Omental fat pad (tissue), 4 donors: ENCODE results near the gene DCTN4. TPM values are rescaled to one million over a fixed set of nuclear protein-coding genes. Genes with fewer than 3 reads are reported as not detected.
A peak's percentile ranks its signal among the peaks of the same experiment; 100 is the strongest.

ENCODE experiments used
- ATAC-seq: fragments of 150-250 bp; one replicate; pipeline ENCODE4 v1.9.1; 2016; ENCODE audit warnings: mild to moderate bottlenecking, moderate library complexity; ENCODE audit not compliant: low FRiP score
- DNase-seq: peaks from one replicate; pipeline ENCODE4 v3.0.0-alpha.2; 2019; ENCODE audit warnings: low spot score
- CTCF ChIP-seq, 3 donors: fragments of 450-650 bp; IDR thresholded peaks; one replicate each; pipeline ENCODE4 v1.5.1; 2016 to 2017; ENCODE audit warnings: antibody characterized with exemption in 3 of 3, mild to moderate bottlenecking in 3 of 3, moderate library complexity in 2 of 3
- total RNA-seq, 4 donors: library from RNA; depleted of rRNA; stranded (reverse); fragments of >200 nt; gene quantifications; one replicate each; pipeline ENCODE4 v1.1.0, GENCODE V29; 2016

The DCTN4 gene
- total RNA-seq, 4 donors from 2014 or later = 52.2 to 84.9 (median 67.0) TPM

DNA sequence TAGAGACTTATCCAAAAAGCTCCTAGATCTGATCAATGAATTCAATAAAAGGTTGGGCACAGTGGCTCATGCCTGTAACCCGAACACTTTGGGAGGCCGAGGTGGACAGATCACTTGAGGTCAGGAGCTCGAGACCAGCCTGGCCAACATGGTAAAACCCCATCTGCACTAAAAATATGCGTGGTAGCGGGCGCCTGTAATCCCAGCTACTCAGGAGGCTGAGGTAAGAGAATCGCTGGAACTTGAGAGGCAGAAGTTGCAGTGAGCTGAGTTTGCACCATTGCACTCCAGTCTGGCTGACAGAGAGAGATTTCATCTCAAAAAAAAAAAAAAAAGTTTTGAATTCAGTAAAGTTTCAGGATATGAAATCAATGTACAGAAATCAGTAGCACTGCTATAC is 20.0 kb downstream of the DCTN4 start:
- DNase-seq = no peak
- TF ChIP-seq CTCF (IDR thresholded peaks at IDR 0.05) = no peak
- ATAC-seq = no peak

GRCh38 chr5:150734579-150735384 is 24.0 kb downstream of the DCTN4 start:
- no peak for TF ChIP-seq CTCF (IDR thresholded peaks at IDR 0.05)
- ATAC-seq (peak; percentile 41), DNase-seq (no peak)

DNA sequence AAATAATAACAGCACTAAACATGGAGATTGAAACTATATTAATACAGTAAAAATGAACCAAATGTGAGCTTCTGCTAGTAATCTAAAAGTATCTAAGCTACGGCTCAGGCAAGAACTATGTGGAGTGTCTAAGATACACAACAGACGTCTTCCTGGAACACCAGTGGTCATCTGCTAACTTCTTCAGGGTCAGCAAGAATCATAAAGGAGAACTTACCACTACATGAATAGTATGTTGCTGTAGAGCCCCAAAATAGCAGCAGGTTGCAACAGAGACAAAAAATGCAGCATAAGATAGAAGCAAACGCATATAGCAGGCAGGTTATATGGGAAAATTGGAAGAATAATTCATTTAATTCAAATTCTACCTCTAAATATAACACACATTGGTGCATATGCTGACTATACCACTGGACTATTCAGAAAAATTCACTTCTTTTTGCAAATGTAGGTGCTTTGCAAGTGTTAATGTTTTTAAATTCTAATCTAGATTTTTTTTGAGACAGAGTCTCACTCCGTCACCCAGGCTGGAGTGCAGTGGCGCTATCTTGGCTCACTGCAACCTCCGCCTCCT is 27.1 kb downstream of the DCTN4 start:
- ATAC-seq (no peak), DNase-seq (no peak)
- no peak for TF ChIP-seq CTCF (IDR thresholded peaks at IDR 0.05)

DNA sequence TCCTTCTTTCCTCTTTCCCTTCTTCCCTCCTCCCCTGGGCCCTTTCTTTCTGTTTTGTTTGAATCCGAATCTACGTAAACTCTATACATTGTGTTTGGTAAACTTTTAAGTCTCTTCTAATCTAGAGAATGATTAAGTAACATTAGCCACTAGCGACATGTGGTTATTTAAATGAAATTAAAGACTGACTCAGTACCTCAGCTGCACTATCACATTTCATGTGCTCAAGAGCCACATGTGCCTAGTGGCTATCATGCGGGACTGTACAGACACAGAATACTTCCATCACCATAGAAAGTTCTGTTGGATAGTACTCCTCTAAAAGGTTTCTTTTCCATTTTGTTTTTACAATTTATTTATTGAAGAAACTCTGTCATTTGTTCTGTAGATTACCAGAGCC is 29.0 kb downstream of the DCTN4 start:
- ATAC-seq (no peak), DNase-seq (no peak)
- no peak for TF ChIP-seq CTCF (IDR thresholded peaks at IDR 0.05)

DNA sequence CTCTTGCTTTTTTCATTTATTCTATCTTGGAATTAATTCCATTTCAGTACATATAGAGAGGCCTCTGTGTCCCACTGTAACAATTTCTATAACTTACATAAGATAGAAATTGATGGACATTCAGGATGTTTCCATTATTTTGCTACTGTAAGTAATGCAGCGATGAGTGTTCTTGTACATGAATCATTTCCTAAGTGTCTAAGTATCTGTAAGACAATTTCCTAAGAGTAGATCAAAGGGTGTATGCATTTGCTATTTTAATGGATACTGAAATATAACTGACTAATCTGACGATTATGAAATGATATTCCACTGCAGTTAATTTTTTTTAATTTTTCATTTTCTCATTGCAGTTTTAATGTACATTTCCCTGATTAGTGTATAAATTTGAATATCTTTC is 35.0 kb downstream of the DCTN4 start:
- TF ChIP-seq CTCF (IDR thresholded peaks at IDR 0.05) = no peak
- DNase-seq (no peak), ATAC-seq (no peak)

DNA sequence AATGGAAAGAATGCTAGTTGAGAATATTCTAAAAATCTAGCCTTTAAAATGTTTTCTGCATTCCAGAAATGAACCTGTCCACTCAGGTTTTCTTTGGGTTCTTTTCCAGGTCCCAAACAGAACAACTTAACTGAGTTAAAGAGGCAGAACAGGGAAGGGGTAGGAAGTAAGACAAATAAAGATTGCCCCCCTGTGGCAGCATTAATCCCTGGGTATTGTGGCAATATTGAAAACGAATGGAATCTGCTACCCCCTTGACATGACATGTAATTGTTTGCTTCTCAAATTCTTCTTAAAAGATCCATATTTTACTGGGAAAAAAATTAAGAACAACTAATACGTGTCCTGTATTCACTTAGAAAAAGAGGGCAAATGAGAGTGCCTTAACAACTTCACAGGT is 48.7 kb downstream of the DCTN4 start:
- ATAC-seq (no peak), DNase-seq (no peak)
- TF ChIP-seq CTCF (IDR thresholded peaks at IDR 0.05) = no peak
